NCI-H345 treated with DMSO at 0.1 percent for 48 hours (cell line): ENCODE measurements around the gene HSD3B7.
"Not testable (repeated sequence)": the region's sequence is repeated elsewhere in the genome, so short reads cannot be mapped to it uniquely, and the experiment has no call there.

Experiments
- DNase-seq: peaks from one replicate; lab custom pipeline; 2025; ENCODE audit not compliant: unreplicated experiment; lab: John Stamatoyannopoulos, UW

Gene HSD3B7

DNA sequence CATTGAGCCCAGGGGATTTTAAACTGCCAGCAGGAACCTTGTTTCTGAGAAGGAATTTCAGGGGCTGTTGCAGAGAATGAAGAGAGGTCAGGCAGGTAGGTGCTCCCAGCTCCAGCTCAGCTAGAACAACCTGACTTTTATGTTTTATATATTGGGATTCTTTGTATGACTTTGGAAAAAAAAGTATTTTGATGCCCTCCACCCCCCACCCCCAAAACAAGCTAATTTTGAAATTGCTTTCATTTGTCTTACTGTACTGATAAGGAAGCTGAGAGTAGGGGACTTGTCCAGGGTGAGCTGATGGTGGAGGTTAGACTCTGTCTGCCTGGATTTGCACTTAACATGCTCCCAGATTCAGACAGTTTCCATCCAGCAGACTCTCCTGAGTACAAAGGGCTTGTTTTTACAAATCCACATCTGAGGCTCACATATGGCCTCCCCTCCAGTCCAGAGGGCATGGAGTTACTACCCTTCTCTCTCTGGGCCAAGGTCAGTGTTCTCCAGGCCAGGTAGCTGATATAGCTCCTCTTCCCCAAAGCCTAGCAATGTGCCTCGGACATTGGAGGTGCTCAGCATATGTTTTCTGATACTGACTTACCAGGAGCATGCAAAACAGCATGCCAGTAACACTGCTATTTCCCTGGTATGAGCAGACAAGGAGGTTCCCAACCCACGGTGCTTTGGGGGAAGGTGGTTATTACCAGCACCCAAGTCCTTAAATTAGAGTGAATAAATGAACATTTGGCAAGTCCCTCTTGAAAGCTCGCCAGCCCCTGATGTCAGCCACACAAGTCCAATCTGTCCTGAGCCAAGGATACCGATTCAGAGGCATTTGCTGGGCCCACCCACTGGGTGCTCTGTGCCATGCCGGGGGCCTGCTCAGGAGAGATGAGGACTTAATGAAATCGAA is 14.1 kb downstream of the HSD3B7 start:
- DNase-seq = no peak

DNA sequence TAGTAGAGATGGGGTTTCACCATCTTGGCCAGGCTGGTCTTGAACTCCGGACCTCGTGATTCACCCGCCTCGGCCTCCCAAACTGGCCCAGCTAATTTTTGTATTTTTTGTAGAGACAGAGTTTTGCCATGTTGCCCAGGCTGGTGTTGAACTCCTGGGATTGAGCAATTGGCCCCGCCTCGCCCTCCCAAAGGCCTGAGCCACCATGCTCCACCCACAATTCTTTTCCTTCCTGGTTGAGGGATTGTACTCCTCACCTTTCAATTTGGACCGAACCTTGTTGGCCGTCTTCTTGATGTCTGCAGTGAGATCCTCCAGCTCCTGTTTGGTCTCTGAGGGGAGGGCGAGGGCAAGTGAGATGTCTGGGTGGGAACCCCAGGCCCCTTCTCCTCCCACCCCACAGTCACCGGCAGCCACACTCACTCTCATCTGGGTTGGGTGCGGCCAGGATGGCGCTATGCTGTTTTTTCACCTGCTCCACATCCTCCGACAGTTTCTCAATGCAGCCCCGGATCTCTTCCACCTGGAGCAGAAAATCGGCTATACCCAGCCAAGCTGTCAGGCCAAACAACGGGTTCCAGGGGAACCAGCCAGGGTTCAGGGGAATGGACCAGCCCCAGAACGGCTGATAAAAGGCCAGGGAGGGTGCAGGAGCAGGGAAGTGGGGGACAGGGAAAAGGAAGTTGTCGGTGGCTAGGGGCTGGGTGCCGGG is 15.8 kb downstream of the HSD3B7 start:
- no peak for DNase-seq

DNA sequence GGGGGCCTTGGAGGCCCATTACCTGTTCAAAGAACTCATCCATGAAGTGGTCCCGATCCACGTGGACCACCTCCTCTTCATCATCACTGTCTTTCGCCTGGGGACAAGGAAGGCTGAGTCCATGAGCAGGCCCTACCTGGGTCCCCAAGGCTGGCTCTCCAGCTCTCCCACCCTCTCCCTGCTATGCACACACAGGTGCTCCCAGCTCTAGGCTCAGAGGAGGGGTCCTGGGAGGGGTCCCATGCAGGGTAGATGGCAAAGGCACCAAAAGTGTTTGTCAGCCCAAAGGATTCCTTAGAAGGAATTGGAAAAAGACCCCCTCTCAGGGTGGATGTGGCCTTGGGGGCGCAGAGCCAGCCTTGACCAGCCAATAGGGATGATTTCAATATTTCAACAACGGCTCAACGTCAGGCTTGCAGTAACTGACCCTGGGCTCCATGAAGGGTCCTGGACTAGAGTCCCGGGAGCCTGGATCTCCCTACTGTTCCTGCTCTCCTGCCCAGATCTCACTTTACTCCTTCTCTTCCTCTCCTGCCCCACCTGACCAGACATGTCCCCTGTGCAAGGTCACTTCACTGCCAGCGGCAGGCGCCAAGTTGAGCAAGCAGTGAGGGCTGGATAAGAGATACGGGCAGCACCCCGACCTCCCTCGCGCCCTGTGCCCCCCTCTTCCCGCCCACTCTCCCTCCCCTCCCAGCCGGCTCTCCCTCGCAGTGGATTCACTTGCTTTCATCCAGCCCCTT is 16.7 kb downstream of the HSD3B7 start:
- DNase-seq = no peak

DNA sequence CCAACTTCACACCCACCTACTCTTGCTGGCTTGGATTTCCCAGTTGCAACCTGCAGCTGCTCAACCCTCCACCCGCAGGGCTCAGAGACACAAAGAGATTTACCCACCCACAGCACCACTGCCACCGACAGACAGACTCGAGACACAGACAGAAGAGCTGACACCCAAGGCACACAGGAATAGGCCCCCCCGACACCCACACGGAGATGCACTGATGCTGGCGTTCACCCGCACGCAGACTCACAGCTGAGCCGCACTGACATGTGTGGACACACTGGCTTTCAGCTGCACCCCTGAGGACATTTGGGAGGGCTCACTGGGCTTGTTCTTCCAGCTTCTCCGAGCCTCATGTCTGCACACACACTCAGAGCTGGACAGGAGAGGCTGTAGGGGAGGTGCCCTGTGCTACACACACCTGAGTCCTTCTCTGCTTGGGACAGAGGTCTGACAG is 17.3 kb downstream of the HSD3B7 start:
- no peak for DNase-seq

DNA sequence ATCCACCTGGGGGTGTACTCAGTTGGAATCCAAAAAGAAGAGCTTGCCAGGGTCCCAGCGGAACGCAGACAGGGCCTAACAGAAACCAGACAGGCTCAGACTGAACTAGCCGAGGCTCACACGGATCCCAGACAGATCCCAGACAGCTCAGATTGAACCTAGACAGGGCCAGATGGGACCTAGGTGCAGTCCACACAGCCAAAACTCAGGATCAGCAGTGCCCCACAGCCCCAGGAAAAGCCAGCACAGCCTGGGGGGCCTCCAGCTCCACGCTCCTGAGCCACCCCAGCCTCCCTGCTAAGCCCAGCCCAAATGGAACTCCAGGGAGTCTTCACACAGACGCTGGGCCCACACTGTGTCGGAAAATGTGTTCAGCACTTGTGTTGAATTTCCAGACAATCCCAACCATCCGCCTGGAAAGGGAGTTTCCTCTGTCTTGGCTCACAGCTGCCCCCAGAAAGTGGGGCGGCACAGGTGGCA is 17.9 kb downstream of the HSD3B7 start:
- no peak for DNase-seq

DNA sequence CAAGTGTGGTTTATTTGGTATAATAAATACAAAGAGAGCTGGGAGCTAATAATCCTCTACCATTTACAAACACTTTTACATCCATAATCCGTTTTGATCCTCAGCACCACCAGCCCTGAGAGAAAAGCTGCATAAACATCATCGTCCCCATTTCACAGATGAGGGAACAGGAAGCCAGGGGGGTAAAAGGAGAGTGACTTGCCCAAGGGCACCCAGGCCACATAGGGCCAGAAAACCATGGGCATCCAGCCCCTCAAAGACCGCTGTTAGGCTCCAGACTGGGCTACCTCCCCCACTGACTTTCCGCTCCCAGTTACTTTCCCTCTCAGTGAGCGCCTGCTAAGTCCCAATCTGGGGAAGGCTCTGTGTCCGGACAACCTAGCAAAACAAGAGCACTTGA is 18.7 kb downstream of the HSD3B7 start:
- no peak for DNase-seq

DNA sequence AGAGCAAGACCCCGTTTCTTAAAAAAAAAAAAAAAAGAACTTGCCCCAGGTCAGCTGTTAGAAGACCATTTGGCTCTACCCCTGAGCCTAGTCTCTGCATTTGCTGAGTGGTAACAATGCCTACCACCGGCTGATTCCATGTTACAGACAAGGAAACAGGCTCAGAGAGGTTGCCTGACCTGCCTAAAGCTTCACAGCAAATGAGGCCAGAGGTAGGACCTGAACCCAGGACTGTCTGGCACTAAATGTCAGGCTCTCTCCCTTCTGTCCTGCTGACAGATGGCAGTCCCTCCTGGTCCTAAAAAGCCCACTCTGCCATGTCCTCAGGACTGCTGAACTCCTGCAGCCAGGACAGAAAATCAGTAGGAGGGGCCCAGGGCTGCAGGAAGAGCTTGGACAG is 19.7 kb downstream of the HSD3B7 start:
- no peak for DNase-seq

DNA sequence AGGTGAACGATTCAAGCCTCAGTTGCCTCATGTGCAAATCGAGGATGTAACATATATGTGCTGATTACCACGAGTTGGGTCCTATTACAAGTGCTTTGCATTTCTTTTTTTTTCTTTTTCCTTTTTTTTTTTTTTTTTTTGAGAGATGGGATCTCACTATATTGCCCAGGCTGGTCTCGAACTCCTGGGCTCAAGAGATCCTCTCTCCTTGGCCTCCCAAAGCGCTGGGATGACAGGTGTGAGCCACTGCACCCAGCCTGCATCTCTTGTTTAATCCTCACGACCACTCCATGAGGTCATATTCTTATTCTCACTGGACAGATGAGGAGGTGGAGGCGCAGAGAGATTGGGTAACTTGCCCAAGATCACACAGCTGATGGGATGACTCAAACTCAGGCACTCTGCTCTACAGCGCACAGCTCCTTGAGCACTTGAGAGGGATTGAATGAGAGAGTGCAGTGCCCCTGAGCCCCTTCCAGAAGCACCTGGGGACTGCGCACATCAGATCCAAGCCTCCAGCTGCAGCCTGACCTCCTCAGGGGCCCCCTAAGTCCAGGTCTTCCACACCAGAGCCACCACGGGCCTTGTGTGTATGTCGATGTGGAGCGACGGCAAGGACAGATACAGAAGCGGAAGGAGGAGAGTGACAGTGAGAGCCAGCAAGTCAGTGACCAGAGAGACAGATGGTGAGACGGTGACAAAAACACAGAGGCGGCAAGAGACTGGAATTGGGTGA is 20.5 kb downstream of the HSD3B7 start:
- no peak for DNase-seq

DNA sequence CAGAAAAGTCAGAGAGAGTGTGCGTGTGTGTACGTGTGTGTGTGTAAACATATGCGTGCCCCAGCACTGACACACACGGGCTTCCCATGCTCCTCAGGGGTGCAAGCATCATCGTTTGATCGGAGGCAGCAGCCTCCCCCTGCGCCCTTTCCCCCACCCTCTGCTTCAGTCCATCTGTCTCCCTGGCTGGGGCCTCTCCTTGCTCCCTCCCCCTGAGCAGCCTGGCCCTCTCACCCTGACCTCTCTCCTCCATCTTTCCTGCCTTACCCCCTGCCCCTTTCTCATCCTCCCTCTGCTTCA is 21.0 kb downstream of the HSD3B7 start:
- DNase-seq = no peak

DNA sequence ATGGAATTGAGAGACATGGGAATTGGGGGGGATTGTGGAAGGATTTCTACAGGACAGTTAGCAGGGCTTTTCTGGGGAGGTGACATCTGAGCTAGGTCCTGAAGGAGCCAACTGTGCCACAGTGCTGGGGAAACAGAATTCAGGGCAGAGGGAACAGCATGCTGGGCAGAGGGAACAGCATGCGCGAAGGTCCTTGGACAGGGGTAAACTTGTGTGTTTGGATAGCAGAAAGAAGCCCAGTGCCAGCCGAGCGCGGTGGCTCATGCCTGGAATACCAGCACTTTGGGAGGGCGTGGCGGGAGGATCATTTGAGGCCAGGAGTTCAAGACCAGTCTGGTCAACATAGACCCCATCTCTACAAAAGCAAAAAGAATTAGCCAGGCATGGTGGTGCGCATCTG is 21.6 kb downstream of the HSD3B7 start:
- DNase-seq = no peak

DNA sequence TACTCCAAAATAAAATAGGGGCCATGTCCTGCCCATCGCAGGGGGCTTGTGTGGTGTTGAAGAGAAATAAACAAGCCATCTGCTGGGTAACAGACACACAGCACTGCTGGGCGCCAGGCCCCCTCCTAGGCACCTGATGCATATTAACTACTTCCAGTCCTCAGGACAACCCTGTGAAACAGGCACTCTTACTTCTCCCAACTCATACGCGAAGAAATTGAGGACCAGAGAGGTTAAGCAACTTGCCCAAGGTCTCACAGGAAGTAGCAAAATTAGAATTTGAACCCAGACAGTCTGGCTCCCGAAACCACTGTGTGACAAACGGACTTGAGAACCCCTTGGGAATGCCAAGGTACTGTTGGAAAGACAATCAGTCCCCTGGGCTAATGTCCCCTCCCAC is 22.7 kb downstream of the HSD3B7 start:
- no peak for DNase-seq

DNA sequence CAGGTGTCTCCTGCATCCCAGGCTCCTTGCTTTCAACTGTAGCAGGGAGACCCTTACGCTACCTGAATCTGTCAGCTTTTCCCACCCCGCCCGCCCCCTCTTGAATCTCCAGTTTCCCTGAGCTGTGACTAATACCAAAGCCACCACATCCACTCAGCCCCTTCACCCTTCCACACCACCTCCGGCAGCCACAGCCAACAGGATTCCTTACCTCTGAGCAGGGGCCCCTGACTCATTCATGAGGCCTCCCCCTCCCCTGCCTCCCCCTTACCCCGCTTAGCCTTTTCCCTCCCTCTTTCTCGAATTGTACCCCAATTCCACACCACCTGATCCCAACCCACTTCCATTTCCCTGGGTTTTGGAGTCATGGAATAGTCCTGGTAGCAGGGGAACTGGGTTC is 23.1 kb downstream of the HSD3B7 start:
- DNase-seq = no peak

DNA sequence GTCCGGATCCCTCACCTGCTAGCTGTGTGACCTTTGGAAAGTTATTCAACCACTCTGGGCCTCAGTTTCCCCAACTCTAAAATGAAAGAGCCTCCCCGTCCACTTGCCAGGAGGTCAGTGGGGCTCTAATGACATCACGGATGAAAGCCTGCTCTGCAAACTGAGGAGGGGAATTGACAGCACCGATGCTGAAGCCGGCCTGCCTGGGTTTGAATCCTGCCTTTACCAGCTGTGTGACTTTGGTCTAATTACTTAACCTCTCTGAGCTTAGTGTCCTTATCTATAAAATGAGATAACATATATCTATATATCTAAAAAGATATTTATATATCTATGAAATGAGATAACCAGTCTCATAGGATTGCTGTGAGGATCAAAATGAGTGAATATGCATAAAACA is 23.5 kb downstream of the HSD3B7 start:
- no peak for DNase-seq

DNA sequence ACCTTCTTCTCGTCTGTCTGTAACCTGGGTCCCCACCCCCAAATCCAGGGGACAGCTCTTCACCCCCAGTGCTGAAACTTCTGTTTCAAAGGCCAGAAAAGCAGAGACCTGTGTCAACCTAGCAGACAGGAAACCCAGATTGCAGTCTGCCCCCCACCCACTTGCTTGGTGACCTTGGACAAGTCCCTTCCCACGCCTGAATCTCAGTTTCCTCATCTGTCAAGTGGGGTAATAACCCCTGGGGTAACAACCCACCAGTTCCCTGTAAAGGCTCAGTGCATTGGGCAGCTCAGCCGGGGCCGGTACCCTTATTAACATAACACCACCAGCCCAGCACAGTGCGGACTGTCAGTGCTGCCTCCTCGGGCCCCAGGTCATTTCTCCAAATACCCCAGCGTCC is 24.1 kb downstream of the HSD3B7 start:
- no peak for DNase-seq

DNA sequence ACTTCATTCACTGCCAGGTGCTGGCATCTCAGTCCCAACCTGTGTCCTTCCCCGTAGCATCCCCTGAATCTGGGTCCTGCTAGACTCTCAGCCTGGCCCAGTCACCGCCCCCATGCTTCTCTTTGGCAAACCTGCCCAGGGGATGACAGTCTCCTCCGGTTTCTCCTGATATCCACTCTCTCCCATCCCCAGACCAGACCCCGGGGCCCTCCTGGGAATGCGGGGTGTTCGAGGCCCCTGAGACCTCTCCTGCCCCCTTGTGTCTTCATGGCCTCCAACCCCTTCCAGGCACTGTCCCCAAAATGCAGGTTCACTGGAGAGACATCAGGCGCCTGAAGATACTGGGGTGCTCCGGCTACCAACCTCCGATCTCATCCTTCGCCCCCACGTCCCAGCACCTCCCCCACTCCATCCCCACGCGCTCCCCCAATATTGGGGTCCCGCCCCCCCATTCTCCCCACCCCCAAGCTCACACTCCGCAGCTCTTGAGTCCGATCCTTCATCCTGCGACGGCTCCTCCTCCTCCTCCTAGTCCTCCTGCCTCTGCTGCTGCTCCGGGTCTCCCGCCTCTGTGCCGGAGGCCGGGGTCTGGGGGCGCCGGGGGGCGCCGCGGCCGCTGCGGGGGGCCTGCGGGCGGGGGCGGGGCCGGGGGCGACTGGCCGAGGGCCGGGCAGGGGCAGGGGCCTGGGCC is 25.0 kb downstream of the HSD3B7 start:
- no peak for DNase-seq

DNA sequence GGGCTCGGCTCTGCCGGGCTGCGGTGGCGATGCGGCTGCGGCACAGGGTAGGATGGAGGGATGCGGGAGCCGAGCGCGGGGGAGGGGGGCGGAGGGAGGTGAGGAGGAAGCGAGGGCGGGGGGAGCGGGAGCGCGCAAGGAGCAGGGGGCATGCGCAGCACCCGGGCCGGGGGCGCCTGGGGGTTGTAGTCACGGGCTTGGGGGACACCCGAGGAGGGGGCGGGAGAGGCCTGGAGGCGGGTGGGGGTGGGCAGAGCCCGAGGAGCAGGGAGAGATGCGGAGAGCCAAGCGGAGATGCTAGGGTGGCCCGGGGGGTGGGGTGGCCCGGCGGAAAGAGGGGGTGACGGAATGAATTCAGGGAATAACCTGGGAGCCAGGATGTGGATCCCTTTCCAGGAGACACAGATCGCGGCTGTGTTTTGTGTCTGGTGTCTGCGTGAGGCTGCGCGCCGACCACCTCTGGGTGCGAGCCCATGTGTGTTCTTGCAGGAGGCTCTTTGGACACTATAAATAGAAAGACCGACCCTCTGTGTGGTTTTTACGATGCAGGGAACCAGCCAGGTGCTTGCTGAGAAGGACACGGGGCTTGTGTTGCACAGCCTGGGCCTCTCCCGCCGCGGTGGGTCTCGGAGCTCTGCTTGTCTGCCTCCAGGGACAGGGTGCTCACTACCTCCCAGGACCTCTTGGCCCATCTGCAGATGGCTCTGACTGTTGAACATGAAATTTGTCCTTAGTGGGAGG is 25.7 kb downstream of the HSD3B7 start, which contains the start of gene STX1B:
Gene STX1B (minus strand): TSS at position 54 of the 741 bp plus-strand sequence. CDS start 242 bp downstream, outside the sequence.
- no peak for DNase-seq

DNA sequence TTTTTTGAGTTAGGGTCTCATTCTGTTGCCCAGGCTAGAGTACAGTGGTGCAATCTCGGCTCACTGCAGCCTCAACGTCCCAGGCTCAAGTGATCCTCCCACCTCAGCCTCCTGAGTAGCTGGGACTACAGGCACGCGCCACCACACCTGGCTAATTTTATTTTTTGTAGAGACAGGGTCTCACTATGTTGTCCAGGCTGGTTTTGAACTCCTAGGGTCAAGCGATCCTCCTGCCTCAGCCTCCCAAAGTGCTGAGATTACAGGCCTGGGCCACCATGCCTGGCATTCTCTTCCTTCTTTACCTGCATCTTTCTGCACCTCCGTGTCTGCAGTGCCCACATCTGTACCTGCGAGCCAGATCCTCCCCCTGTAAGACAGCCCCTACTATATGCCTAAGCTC is 26.8 kb downstream of the HSD3B7 start:
- not testable (repeated sequence) for DNase-seq

DNA sequence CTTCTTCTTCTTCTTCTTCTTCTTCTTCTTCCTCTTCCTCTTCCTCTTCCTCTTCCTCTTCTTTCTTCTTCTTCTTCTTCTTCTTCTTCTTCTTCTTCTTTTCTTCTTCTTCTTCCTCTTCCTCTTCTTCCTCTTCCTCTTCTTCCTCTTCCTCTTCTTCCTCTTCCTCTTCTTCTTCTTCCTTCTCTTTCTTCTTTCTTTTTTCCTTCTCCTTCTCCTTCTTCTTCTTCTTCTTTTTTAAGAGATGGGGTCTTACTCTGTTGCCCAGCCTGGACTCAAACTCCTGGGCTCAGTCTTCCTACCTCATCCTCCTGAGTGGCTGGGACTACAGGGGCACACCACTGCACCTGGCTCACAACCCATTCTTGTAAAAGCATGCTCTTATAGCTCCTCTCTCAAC is 28.3 kb downstream of the HSD3B7 start:
- DNase-seq = not testable (repeated sequence)

DNA sequence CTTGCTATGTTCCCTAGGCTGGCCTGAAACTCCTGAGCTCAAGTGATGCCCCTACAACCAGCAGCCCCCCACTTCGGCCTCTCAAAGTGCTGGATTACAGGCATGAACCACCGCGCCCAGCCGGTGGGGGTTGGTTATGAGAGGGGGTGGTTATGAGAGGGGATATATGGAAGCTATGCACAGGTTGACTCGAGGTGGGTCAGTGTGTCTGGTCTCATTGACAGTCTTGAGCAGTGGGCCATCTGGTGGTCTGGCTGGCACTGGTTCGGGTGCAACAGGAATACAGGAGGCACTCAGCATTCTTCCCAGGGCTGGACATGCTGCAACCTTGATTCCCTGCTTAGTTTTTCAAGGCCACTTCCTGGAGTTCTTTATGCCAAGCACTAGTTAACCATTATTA is 31.0 kb downstream of the HSD3B7 start:
- no peak for DNase-seq

DNA sequence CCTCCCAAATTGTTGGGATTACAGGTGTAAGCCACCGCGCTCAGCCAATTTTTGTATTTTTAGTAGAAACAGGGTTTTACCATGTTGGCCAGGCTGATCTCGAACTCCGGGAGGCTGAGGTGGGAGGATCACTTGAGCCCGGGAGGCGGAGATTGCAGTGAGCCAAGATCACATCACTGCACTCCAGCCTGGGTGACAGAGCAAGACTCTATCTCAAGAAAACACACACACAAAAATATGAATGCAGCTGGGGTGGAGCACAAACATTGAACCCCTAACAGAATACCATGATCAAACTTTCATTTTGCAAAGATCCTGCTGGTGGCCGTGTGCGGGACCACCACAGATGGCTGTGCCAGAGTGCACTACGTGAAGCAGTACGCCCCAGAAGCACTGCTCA is 32.7 kb downstream of the HSD3B7 start:
- DNase-seq = not testable (repeated sequence)
